Fibroblast of lung (primary cell): ENCODE data around the gene ADAMTS17. TPM values are rescaled to one million over a fixed set of nuclear protein-coding genes. Genes with fewer than 3 reads are reported as not detected.

Experiments used
- DNase-seq, 2 donors: peaks; one replicate each; pipeline versions ENCODE4 v3.0.0 to v3.0.0-alpha.2; 2010; ENCODE audit warnings: low read depth in 2 of 2
- H2AFZ ChIP-seq: 2 replicates; pipeline ENCODE4 v1.5.1; 2012; ENCODE audit warnings: low read length, control low read depth, inconsistent platforms
- H3K27ac ChIP-seq: 2 replicates; pipeline ENCODE4 v1.5.1; 2011; ENCODE audit warnings: low read length, control low read depth; ENCODE audit not compliant: insufficient read depth
- H3K27me3 ChIP-seq: 2 replicates; pipeline ENCODE4 v1.5.1; 2011; ENCODE audit warnings: mild to moderate bottlenecking, low read length; ENCODE audit not compliant: control insufficient read depth, insufficient read depth
- H3K36me3 ChIP-seq: 2 replicates; pipeline ENCODE4 v1.5.1; 2011; ENCODE audit warnings: low read length; ENCODE audit not compliant: control insufficient read depth, insufficient read depth
- H3K4me1 ChIP-seq: 2 replicates; pipeline ENCODE4 v1.5.1; 2011; ENCODE audit warnings: low read length; ENCODE audit not compliant: control insufficient read depth, insufficient read depth; ENCODE audit errors: extremely low read depth
- H3K4me2 ChIP-seq: 2 replicates; pipeline ENCODE4 v1.5.1; 2011; ENCODE audit warnings: low read length, control low read depth; ENCODE audit not compliant: insufficient read depth; ENCODE audit errors: extremely low read depth
- H3K4me3 ChIP-seq, 4 experiments: fragments of 200-600 bp in 1 of 4; sonication (generic) in 1 of 4; replicated peaks in 1 of 4; 2 replicates each; pipeline ENCODE4 v1.5.1; 2011 to 2016; ENCODE audit warnings: low read length in 4 of 4, low read depth in 3 of 4, mild to moderate bottlenecking in 3 of 4, control low read depth in 2 of 4, inconsistent platforms in 1 of 4, mixed read lengths in 1 of 4; ENCODE audit not compliant: insufficient read depth in 1 of 4; ENCODE audit errors: control extremely low read depth in 1 of 4
- H3K79me2 ChIP-seq: 2 replicates; pipeline ENCODE4 v1.5.1; 2012; ENCODE audit warnings: mild to moderate bottlenecking, low read length, inconsistent platforms; ENCODE audit not compliant: control insufficient read depth, insufficient read depth
- H3K9ac ChIP-seq: 2 replicates; pipeline ENCODE4 v1.5.1; 2011; ENCODE audit warnings: mild to moderate bottlenecking, low read length, control low read depth; ENCODE audit not compliant: insufficient read depth
- H3K9me3 ChIP-seq: 2 replicates; pipeline ENCODE4 v1.5.1; 2012; ENCODE audit warnings: low read depth, low read length; ENCODE audit not compliant: control insufficient read depth, insufficient read depth
- H4K20me1 ChIP-seq: 2 replicates; pipeline ENCODE4 v1.5.1; 2011; ENCODE audit warnings: low read length; ENCODE audit not compliant: control insufficient read depth, insufficient read depth; ENCODE audit errors: extremely low read depth
- CTCF ChIP-seq, 2 donors: IDR thresholded peaks in 1 of 2; conservative IDR thresholded peaks in 1 of 2; 1 replicate in 1 of 2; 2 replicates in 1 of 2; pipeline ENCODE4 v1.5.1; 2011 to 2012; ENCODE audit warnings: low read length in 2 of 2, control low read depth in 1 of 2, inconsistent platforms in 1 of 2, low read depth in 1 of 2, mild to moderate bottlenecking in 1 of 2
- EZH2 ChIP-seq: IDR thresholded peaks from 2 replicates; pipeline ENCODE4 v1.5.1; 2012; ENCODE audit warnings: low read length, control low read depth, mild to moderate bottlenecking; ENCODE audit errors: missing control alignments
- polyA plus RNA-seq, 2 donors: library from polyadenylated mRNA; depleted of rRNA in 1 of 2; stranded (reverse) in 1 of 2; unstranded in 1 of 2; fragments of >200 nt; gene quantifications; 2 replicates each; pipeline ENCODE4 v1.2.1, GENCODE V29; 2011 to 2012; ENCODE audit warnings: missing spikeins in 1 of 2
- total RNA-seq: library from RNA; depleted of rRNA; stranded (reverse); fragments of >200 nt; gene quantifications from 2 replicates; pipeline ENCODE4 v1.2.1, GENCODE V29; 2014

ADAMTS17 gene
- total and polyA plus RNA-seq, 2 donors (not counting 1 experiment from before 2014, with no cell fraction given), result 0.09 to 0.17 TPM

- Histone ChIP-seq H2AFZ (no peak overlapping the region), H3K27ac (no peak overlapping the region), H4K20me1 (no peaks in the 10 kb centered on the region), H3K9ac (no peak overlapping the region), H3K36me3 (no peaks in the 10 kb centered on the region), H3K27me3 (no peaks in the 10 kb centered on the region), H3K4me3 (no peak overlapping the region), H3K9me3 (no peaks in the 10 kb centered on the region), H3K4me2 (no peak overlapping the region), H3K79me2 (no peaks in the 10 kb centered on the region), H3K4me1 (no peaks in the 10 kb centered on the region)
- TF ChIP-seq CTCF (conservative IDR thresholded peaks at IDR 0.05 in 1 of 2, IDR thresholded peaks at IDR 0.05 in 1 of 2; ENCODE audit: low read depth in 1 of 2, low read length in 2 of 2), result no peak
- TF ChIP-seq EZH2, result no peak
- no peak for DNase-seq
Observed at GRCh38 chr15:100194996-100195395, 146.8 kb downstream of the ADAMTS17 start.

GRCh38 chr15:100193277-100193860, 148.4 kb downstream of the ADAMTS17 start:
- Histone ChIP-seq H4K20me1 (no peaks in the 10 kb centered on the region), H2AFZ (no peak overlapping the region), H3K79me2 (no peaks in the 10 kb centered on the region), H3K9ac (no peak overlapping the region), H3K36me3 (no peaks in the 10 kb centered on the region), H3K27ac (no peak overlapping the region), H3K4me1 (no peaks in the 10 kb centered on the region), H3K4me2 (no peak overlapping the region), H3K4me3 (no peak overlapping the region), H3K9me3 (no peaks in the 10 kb centered on the region), H3K27me3 (no peaks in the 10 kb centered on the region)
- DNase-seq, result no peak
- no peak for TF ChIP-seq EZH2
- TF ChIP-seq CTCF (conservative IDR thresholded peaks at IDR 0.05 in 1 of 2, IDR thresholded peaks at IDR 0.05 in 1 of 2; ENCODE audit: low read depth in 1 of 2, low read length in 2 of 2), result no peak

- no peaks in the 10 kb centered on the region for H3K36me3 ChIP-seq
- no peaks in the 10 kb centered on the region for H3K9me3 ChIP-seq
- H3K27ac ChIP-seq, result no peak overlapping the region
- no peak for DNase-seq
- no peaks in the 10 kb centered on the region for H3K27me3 ChIP-seq
- H2AFZ ChIP-seq, result no peak overlapping the region
- no peaks in the 10 kb centered on the region for H4K20me1 ChIP-seq
- H3K79me2 ChIP-seq, result no peaks in the 10 kb centered on the region
- no peak overlapping the region for H3K4me2 ChIP-seq
- TF ChIP-seq EZH2 (no peak), CTCF (conservative IDR thresholded peaks at IDR 0.05 in 1 of 2, IDR thresholded peaks at IDR 0.05 in 1 of 2; ENCODE audit: low read depth in 1 of 2, low read length in 2 of 2) (no peak)
- no peaks in the 10 kb centered on the region for H3K4me1 ChIP-seq
- no peak overlapping the region for H3K4me3 ChIP-seq
- H3K9ac ChIP-seq, result no peak overlapping the region
Observed at GRCh38 chr15:100192097-100193080, 149.4 kb downstream of the ADAMTS17 start.
